ENCODE data around the gene TTC4.
A peak's percentile ranks its signal among the peaks of the same experiment; 100 is the strongest.
"Not testable (repeated sequence)": the region's sequence is repeated elsewhere in the genome, so short reads cannot be mapped to it uniquely, and the experiment has no call there.

The TTC4 gene

DNA sequence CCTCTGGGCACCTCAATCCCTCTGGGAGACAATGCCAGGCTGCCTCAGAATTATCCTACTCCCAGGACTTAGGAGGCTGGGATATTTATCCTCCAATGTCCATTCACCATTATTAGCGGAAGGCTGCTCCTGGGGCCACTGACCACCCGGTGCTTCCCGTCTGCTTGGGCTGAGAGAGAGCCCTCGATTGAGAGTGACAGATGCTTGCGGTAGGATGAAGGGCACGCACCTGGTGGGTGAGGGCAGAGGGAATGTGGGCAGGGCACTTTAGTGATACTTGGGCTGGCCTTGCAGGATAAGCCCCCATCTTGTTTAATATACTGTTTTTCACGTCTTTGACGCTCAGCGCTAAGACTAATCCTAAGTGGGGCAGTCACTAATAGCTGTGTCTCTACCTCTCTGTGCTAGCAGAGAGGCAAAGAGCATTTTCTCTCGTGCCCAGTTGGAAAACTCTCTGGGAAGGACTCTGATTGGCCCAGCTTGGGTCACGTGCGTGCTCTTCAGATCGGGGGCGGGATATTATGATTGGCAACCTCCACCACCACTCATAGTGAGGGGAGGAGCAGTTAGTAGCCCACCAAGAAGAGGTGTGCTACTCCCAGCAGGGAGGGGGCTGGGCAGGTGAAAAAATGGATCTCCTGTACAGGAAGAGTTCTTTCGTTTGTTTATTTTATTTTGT lies 59.3 kb downstream of the TTC4 start:
- Histone ChIP-seq H3K4me1 (ENCODE audit: control insufficient read depth in 5 of 5, insufficient read depth in 5 of 5, low read length in 5 of 5) (no peaks in the 10 kb centered on the region), H3K27ac (ENCODE audit: low read depth, low read length) (no peak overlapping the region), H3K9me3 (ENCODE audit: control insufficient read depth in 5 of 5, low read length in 5 of 5) (no peaks in the 10 kb centered on the region), H3K27me3 (ENCODE audit: control insufficient read depth in 5 of 5, insufficient read depth in 4 of 5, low read length in 5 of 5) (peaks cover 4 to 11% (median 8%) of the 10 kb centered on the region in 5 donors), H3K9ac (ENCODE audit: low read length in 5 of 5) (no peak overlapping the region), H3K4me3 (ENCODE audit: low read depth in 1 of 5, low read length in 5 of 5) (no peak overlapping the region), H3K36me3 (ENCODE audit: control insufficient read depth in 5 of 5, insufficient read depth in 5 of 5, low read length in 5 of 5) (no peaks in the 10 kb centered on the region)

DNA sequence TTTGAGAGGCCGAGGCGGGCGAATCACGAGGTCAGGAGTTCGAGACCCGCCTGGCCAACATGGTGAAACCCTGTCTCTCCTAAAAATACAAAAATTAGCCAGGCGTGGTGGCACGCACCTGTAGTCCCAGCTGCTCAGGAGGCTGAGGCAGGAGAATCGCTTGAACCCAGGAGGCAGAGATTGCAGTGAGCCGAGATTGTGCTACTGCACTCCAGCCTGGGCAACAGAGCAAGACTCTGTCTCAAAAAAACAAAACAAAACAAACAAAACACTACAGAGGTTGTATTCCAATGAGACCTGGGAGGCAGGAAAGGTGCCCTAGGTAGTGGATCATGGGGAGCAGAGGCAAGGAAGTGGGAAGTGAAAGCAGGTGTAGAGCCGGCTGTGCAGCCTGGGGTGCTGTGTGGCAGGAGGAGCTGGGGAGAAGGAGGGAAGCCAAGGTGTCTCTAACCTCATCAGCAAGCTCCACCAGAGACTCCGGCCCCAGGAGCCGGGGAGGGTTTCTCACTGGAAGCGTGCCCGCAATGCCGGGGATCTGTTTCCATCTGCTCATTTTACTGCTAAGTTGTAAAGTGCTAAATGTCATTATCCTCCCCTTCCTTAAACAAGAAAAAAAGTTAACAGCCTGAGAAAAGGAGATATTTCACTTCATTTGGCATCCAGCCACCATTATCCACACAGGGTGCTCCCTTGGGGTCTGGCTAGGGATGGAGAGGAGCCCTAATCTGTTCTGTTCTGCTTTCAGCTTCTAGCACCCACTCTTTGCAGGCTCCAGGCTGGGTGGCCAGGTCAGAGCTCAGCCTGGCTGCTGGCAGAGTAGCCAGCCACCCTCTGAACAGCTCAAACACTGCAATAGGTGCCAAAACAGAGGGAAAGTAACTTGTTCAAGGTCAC lies 60.4 kb downstream of the TTC4 start:
- H3K27ac ChIP-seq (ENCODE audit: low read depth, low read length); H3K36me3 ChIP-seq (ENCODE audit: control insufficient read depth in 5 of 5, insufficient read depth in 5 of 5, low read length in 5 of 5); H3K4me1 ChIP-seq (ENCODE audit: control insufficient read depth in 5 of 5, insufficient read depth in 5 of 5, low read length in 5 of 5); H3K9me3 ChIP-seq (ENCODE audit: control insufficient read depth in 5 of 5, low read length in 5 of 5); H3K9ac ChIP-seq (ENCODE audit: low read length in 5 of 5); H3K4me3 ChIP-seq (ENCODE audit: low read depth in 1 of 5, low read length in 5 of 5): not testable (repeated sequence)
- peaks cover 8 to 17% (median 13%) of the 10 kb centered on the region in 5 donors for H3K27me3 ChIP-seq (ENCODE audit: control insufficient read depth in 5 of 5, insufficient read depth in 4 of 5, low read length in 5 of 5)

DNA sequence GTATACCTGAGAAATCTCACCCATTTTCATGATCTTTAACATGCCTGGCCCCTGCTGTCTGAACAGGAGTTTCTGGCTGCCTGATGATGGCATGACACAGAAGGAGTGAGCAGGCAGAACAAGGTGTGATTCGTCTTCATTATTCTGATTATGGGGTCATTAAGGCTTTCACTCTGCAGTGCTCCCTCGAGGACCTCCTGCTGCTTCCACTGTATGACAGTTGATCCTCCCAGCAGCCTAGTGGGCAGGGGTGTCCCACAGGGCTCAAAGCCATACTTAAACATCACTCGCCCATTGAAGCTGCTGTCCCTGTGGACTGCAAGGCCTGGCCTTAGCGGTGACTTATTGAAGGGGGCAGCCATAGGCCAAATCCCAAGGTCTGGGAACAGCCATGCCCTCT lies 61.4 kb downstream of the TTC4 start:
- Histone ChIP-seq H3K9me3 (ENCODE audit: control insufficient read depth in 5 of 5, low read length in 5 of 5) (no peaks in the 10 kb centered on the region), H3K4me1 (ENCODE audit: control insufficient read depth in 5 of 5, insufficient read depth in 5 of 5, low read length in 5 of 5) (peaks cover 0 to 9% (median 2%) of the 10 kb centered on the region in 5 donors), H3K9ac (ENCODE audit: low read length in 5 of 5) (no peak overlapping the region), H3K36me3 (ENCODE audit: control insufficient read depth in 5 of 5, insufficient read depth in 5 of 5, low read length in 5 of 5) (no peaks in the 10 kb centered on the region), H3K27me3 (ENCODE audit: control insufficient read depth in 5 of 5, insufficient read depth in 4 of 5, low read length in 5 of 5) (peaks cover 13 to 23% (median 22%) of the 10 kb centered on the region in 5 donors), H3K27ac (ENCODE audit: low read depth, low read length) (no peak overlapping the region), H3K4me3 (ENCODE audit: low read depth in 1 of 5, low read length in 5 of 5) (no peak overlapping the region)

DNA sequence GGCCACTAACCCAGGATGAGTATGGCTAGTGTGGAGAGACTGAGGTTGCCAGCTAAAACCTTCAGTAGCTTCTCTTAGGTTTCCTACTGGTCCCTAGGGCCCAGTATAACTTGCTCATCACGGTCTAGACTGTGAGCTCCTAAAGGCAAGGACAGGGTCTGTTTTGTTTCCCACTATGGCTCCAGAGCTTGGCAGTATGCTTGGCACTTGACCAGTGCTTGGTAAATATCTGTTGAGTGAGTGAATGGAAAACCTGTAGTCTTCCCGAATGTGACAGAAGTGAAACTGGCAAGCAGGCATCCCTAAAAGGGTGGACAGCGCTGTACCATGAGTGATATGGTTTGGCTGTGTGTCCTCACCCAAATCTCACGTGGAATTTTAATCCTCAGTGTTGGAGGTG lies 61.8 kb downstream of the TTC4 start:
- Histone ChIP-seq H3K27me3 (ENCODE audit: control insufficient read depth in 5 of 5, insufficient read depth in 4 of 5, low read length in 5 of 5) (peaks cover 13 to 25% (median 23%) of the 10 kb centered on the region in 5 donors), H3K9ac (ENCODE audit: low read length in 5 of 5) (no peak overlapping the region), H3K9me3 (ENCODE audit: control insufficient read depth in 5 of 5, low read length in 5 of 5) (no peaks in the 10 kb centered on the region), H3K4me1 (ENCODE audit: control insufficient read depth in 5 of 5, insufficient read depth in 5 of 5, low read length in 5 of 5) (peaks cover 0 to 9% (median 2%) of the 10 kb centered on the region in 5 donors), H3K4me3 (ENCODE audit: low read depth in 1 of 5, low read length in 5 of 5) (no peak overlapping the region), H3K36me3 (ENCODE audit: control insufficient read depth in 5 of 5, insufficient read depth in 5 of 5, low read length in 5 of 5) (no peaks in the 10 kb centered on the region), H3K27ac (ENCODE audit: low read depth, low read length) (no peak overlapping the region)

DNA sequence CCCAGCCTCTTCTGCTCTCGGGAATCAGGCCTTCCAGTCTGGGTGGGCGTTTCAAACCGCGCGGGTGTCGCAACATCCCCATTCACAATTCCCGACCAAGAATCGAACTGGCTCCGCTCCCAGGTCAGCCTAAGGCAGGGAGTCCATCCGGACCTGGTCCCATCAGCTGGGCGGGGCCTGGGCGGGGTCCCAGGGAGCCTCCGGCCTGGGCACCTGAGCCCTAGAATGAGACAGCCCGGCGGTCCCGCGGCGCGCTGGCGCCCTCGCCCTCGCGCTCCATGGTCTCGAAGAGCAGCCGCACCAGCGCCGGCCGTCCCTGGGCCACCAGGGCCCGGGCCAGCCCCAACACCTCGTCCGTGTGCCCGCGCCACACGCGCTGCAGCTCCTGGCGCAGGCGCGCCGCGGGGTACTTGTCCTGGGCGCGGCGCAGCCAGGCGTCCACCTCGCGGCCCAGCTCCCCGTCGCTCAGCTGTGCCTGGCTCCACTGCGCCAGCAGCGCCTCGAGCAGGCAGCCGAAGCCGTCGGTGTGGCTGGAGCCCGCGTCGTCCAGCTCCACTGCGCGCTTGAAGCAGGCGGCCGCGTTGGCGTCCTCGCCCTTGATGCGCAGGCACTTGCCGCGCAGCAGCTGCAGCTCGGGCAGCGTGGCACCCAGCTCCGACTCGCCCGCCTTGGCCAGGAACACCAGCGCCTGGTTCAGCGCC lies 65.5 kb downstream of the TTC4 start:
- no peak overlapping the region for H3K27ac ChIP-seq (ENCODE audit: low read depth, low read length)
- no peaks in the 10 kb centered on the region for H3K9me3 ChIP-seq (ENCODE audit: control insufficient read depth in 5 of 5, low read length in 5 of 5)
- no peaks in the 10 kb centered on the region for H3K36me3 ChIP-seq (ENCODE audit: control insufficient read depth in 5 of 5, insufficient read depth in 5 of 5, low read length in 5 of 5)
- H3K9ac ChIP-seq (ENCODE audit: low read length in 5 of 5): no peak overlapping the region
- peaks cover 5 to 23% (median 21%) of the 10 kb centered on the region in 5 donors for H3K27me3 ChIP-seq (ENCODE audit: control insufficient read depth in 5 of 5, insufficient read depth in 4 of 5, low read length in 5 of 5)
- peak overlapping the region in 2 of 5 donors; percentile 3 to 41 for H3K4me3 ChIP-seq (ENCODE audit: low read depth in 1 of 5, low read length in 5 of 5)
- peaks cover 0 to 9% (median 2%) of the 10 kb centered on the region in 5 donors for H3K4me1 ChIP-seq (ENCODE audit: control insufficient read depth in 5 of 5, insufficient read depth in 5 of 5, low read length in 5 of 5)

DNA sequence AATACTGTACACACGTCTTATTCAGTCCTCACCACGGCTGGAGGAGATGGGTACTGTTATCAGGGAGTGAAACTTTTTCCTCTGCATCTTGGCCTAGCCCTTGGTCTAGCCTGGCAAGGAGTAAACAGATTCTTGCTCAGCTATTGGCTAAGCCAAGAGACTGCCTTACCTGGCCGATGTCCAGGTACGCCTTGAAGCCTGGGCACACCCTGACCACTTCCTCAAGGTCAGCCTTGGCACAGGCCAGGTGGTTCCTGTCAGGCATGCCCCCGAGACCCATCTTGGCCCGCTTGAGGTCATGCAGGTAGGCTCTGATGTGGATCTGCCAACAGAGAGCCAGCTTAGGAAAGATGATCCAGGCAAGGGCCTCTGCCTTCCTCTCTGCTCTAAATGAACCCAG lies 66.5 kb downstream of the TTC4 start:
- Histone ChIP-seq H3K4me1 (ENCODE audit: control insufficient read depth in 5 of 5, insufficient read depth in 5 of 5, low read length in 5 of 5) (peaks cover 0 to 9% (median 2%) of the 10 kb centered on the region in 5 donors), H3K27me3 (ENCODE audit: control insufficient read depth in 5 of 5, insufficient read depth in 4 of 5, low read length in 5 of 5) (peaks cover 8 to 28% (median 21%) of the 10 kb centered on the region in 5 donors), H3K9me3 (ENCODE audit: control insufficient read depth in 5 of 5, low read length in 5 of 5) (no peaks in the 10 kb centered on the region), H3K4me3 (ENCODE audit: low read depth in 1 of 5, low read length in 5 of 5) (no peak overlapping the region), H3K36me3 (ENCODE audit: control insufficient read depth in 5 of 5, insufficient read depth in 5 of 5, low read length in 5 of 5) (no peaks in the 10 kb centered on the region), H3K9ac (ENCODE audit: low read length in 5 of 5) (no peak overlapping the region), H3K27ac (ENCODE audit: low read depth, low read length) (no peak overlapping the region)

DNA sequence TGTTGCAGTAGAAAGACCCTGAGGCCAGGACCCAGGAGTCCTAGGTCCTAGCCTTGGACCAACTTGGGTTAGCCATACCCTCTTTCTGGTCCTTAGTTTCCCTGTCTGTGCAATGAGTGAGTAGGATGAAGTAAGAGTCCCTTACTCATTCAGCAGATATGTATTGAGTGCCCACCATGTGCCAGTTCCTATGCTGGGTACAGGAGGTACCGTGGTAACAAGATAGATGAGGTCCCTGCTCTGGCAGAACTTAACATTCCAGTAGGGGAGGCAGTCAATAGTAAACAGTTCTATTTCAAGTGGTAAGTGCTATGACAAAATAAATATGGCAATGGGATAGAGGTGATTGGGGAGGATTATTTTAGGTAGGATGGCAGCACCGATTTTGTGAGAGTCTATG lies 66.9 kb downstream of the TTC4 start:
- H3K9me3 ChIP-seq (ENCODE audit: control insufficient read depth in 5 of 5, low read length in 5 of 5): no peaks in the 10 kb centered on the region
- peaks cover 0 to 9% (median 2%) of the 10 kb centered on the region in 5 donors for H3K4me1 ChIP-seq (ENCODE audit: control insufficient read depth in 5 of 5, insufficient read depth in 5 of 5, low read length in 5 of 5)
- H3K27ac ChIP-seq (ENCODE audit: low read depth, low read length): no peak overlapping the region
- no peaks in the 10 kb centered on the region for H3K36me3 ChIP-seq (ENCODE audit: control insufficient read depth in 5 of 5, insufficient read depth in 5 of 5, low read length in 5 of 5)
- no peak overlapping the region for H3K9ac ChIP-seq (ENCODE audit: low read length in 5 of 5)
- peaks cover 8 to 28% (median 19%) of the 10 kb centered on the region in 5 donors for H3K27me3 ChIP-seq (ENCODE audit: control insufficient read depth in 5 of 5, insufficient read depth in 4 of 5, low read length in 5 of 5)
- no peak overlapping the region for H3K4me3 ChIP-seq (ENCODE audit: low read depth in 1 of 5, low read length in 5 of 5)

DNA sequence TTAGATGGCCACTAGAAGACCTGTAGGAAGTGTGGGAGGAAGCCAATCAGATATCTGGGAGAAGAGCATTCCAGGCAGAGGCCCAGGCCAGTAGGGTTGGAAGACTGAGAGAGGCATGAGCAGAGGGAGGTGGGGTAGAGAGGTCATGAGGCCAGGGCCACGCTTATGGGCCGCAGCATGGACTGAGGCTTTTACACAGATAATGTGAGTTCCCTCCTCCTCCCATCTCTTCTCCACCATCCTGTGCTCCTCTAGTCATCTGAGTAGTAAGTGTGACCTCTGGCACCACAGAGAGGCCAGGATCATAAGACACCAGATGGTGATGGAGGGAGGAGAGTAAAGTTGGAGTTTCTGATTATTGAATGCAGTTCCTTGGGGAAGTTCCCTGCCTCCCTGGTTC lies 68.4 kb downstream of the TTC4 start:
- peaks cover 0 to 9% (median 2%) of the 10 kb centered on the region in 5 donors for H3K4me1 ChIP-seq (ENCODE audit: control insufficient read depth in 5 of 5, insufficient read depth in 5 of 5, low read length in 5 of 5)
- H3K36me3 ChIP-seq (ENCODE audit: control insufficient read depth in 5 of 5, insufficient read depth in 5 of 5, low read length in 5 of 5): no peaks in the 10 kb centered on the region
- no peak overlapping the region for H3K27ac ChIP-seq (ENCODE audit: low read depth, low read length)
- H3K9ac ChIP-seq (ENCODE audit: low read length in 5 of 5): no peak overlapping the region
- peaks cover 8 to 38% (median 27%) of the 10 kb centered on the region in 5 donors for H3K27me3 ChIP-seq (ENCODE audit: control insufficient read depth in 5 of 5, insufficient read depth in 4 of 5, low read length in 5 of 5)
- no peak overlapping the region for H3K4me3 ChIP-seq (ENCODE audit: low read depth in 1 of 5, low read length in 5 of 5)
- H3K9me3 ChIP-seq (ENCODE audit: control insufficient read depth in 5 of 5, low read length in 5 of 5): no peaks in the 10 kb centered on the region

DNA sequence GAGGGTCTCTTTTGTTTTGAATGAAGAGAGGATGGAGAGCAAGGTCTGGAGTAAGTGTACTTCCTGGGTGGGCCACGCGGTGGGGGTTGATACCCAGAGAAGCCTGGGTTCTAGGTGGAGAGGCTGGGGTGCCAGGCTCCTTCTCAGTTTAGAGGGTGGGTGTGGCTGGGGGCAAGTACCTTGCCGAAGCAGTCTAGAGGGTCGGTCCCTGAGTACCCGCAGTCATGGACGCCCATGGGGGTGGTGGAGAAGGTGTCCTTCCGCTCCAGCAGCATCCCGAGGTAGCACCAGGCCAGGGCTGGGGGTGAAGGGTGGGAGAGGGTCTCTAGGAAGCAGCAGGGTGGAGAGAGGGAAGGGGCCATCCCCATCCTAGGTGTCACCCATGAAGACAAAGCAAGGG lies 71.1 kb downstream of the TTC4 start:
- H3K4me1 ChIP-seq (ENCODE audit: control insufficient read depth in 5 of 5, insufficient read depth in 5 of 5, low read length in 5 of 5): no peaks in the 10 kb centered on the region

More for the DNA sequence above, 71.1 kb downstream of the TTC4 start:
- peaks cover 3 to 22% (median 11%) of the 10 kb centered on the region in 5 donors for H3K27me3 ChIP-seq (ENCODE audit: control insufficient read depth in 5 of 5, insufficient read depth in 4 of 5, low read length in 5 of 5)
- H3K27ac ChIP-seq (ENCODE audit: low read depth, low read length): no peak overlapping the region
- H3K4me3 ChIP-seq (ENCODE audit: low read depth in 1 of 5, low read length in 5 of 5): no peak overlapping the region
- peaks cover 0 to 4% (median 2%) of the 10 kb centered on the region in 5 donors for H3K9me3 ChIP-seq (ENCODE audit: control insufficient read depth in 5 of 5, low read length in 5 of 5)
- H3K36me3 ChIP-seq (ENCODE audit: control insufficient read depth in 5 of 5, insufficient read depth in 5 of 5, low read length in 5 of 5): no peaks in the 10 kb centered on the region
- H3K9ac ChIP-seq (ENCODE audit: low read length in 5 of 5): no peak overlapping the region
